ENCODE results near the gene SNU13. TPM values are rescaled to one million over a fixed set of nuclear protein-coding genes. Genes with fewer than 3 reads are reported as not detected.

Gene SNU13
- total RNA-seq, 2 experiments from 2014 or later = 185 to 200 TPM

GRCh38 chr22:41661713-41662112, 27.0 kb downstream of the SNU13 start:
- H3K4me1 Mint-ChIP-seq (ENCODE audit: low read depth) = peaks cover 7% of the 10 kb centered on the region
- no peak for ATAC-seq
- CTCF ChIA-PET = interaction anchor here (1.0 kb wide), 1 partner anchor 17 kb away, joined by 3 read pairs; no protein-coding TSS in a partner anchor

GRCh38 chr22:41661088-41661487, 27.6 kb downstream of the SNU13 start:
- ChIA-PET CTCF (interaction anchor here (1.0 kb wide), 1 partner anchor 16 kb away, joined by 3 read pairs; no protein-coding TSS in a partner anchor), POLR2A (interaction anchor here (0.7 kb wide), 1 partner anchor 24 kb away, joined by 3 read pairs; no protein-coding TSS in a partner anchor)
- no peak for DNase-seq
- no peak overlapping the region for H3K27ac Mint-ChIP-seq
- H3K36me3 Mint-ChIP-seq (ENCODE audit: low read depth) = peaks cover 69% of the 10 kb centered on the region
- no peak overlapping the region for H3K4me3 Mint-ChIP-seq
- H3K27me3 Mint-ChIP-seq (ENCODE audit: low read depth) = no peaks in the 10 kb centered on the region
- no peaks in the 10 kb centered on the region for H3K9me3 Mint-ChIP-seq (ENCODE audit: insufficient read depth)
- no peak for ATAC-seq
- H3K4me1 Mint-ChIP-seq (ENCODE audit: low read depth) = peaks cover 5% of the 10 kb centered on the region

More at GRCh38 chr22:41661713-41662112, 27.0 kb downstream of the SNU13 start:
- POLR2A ChIA-PET = interaction anchor here (0.7 kb wide), 1 partner anchor 23 kb away, joined by 3 read pairs; no protein-coding TSS in a partner anchor
- DNase-seq = no peak
- peak overlapping the region; percentile 20 for H3K27ac Mint-ChIP-seq
- no peak overlapping the region for H3K4me3 Mint-ChIP-seq
- peaks cover 68% of the 10 kb centered on the region for H3K36me3 Mint-ChIP-seq (ENCODE audit: low read depth)
- H3K27me3 Mint-ChIP-seq (ENCODE audit: low read depth) = no peaks in the 10 kb centered on the region
- no peaks in the 10 kb centered on the region for H3K9me3 Mint-ChIP-seq (ENCODE audit: insufficient read depth)

GRCh38 chr22:41660416-41660815, 28.3 kb downstream of the SNU13 start:
- Mint-ChIP-seq H3K4me3 (no peak overlapping the region), H3K4me1 (ENCODE audit: low read depth) (peaks cover 4% of the 10 kb centered on the region), H3K27ac (peak overlapping the region; percentile 36), H3K36me3 (ENCODE audit: low read depth) (peaks cover 70% of the 10 kb centered on the region), H3K27me3 (ENCODE audit: low read depth) (no peaks in the 10 kb centered on the region), H3K9me3 (ENCODE audit: insufficient read depth) (no peaks in the 10 kb centered on the region)
- ChIA-PET CTCF (interaction anchor here (0.7 to 1.0 kb wide), 2 partner anchors 16 to 37 kb away, joined by 3 read pairs; no protein-coding TSS in a partner anchor), POLR2A (no interaction called here)
- ATAC-seq = no peak
- no peak for DNase-seq

GRCh38 chr22:41659941-41660340, 28.7 kb downstream of the SNU13 start:
- no peaks in the 10 kb centered on the region for H3K27me3 Mint-ChIP-seq (ENCODE audit: low read depth)
- H3K36me3 Mint-ChIP-seq (ENCODE audit: low read depth) = peaks cover 66% of the 10 kb centered on the region
- no peak overlapping the region for H3K27ac Mint-ChIP-seq
- no peaks in the 10 kb centered on the region for H3K9me3 Mint-ChIP-seq (ENCODE audit: insufficient read depth)
- ChIA-PET POLR2A (no interaction called here), CTCF (interaction anchor here (0.7 kb wide), 1 partner anchor 37 kb away, joined by 3 read pairs; no protein-coding TSS in a partner anchor)
- ATAC-seq (no peak), DNase-seq (no peak)
- H3K4me1 Mint-ChIP-seq (ENCODE audit: low read depth) = peaks cover under 1% of the 10 kb centered on the region
- H3K4me3 Mint-ChIP-seq = no peak overlapping the region

- CTCF ChIA-PET = interaction anchor here (2.1 to 2.8 kb wide), 2 partner anchors 8 to 38 kb away, joined by 5 to 25 read pairs; no protein-coding TSS in a partner anchor
- peaks cover 65% of the 10 kb centered on the region for H3K36me3 Mint-ChIP-seq (ENCODE audit: low read depth)
- no peak for ATAC-seq
- H3K4me1 Mint-ChIP-seq (ENCODE audit: low read depth) = peaks cover 6% of the 10 kb centered on the region
- H3K9me3 Mint-ChIP-seq (ENCODE audit: insufficient read depth) = no peaks in the 10 kb centered on the region
- DNase-seq = no peak
- POLR2A ChIA-PET = interaction anchor here (3.0 kb wide), 1 partner anchor 8 kb away, joined by 11 read pairs; no protein-coding TSS in a partner anchor
- no peak overlapping the region for H3K27ac Mint-ChIP-seq
- H3K4me3 Mint-ChIP-seq = no peak overlapping the region
- no peaks in the 10 kb centered on the region for H3K27me3 Mint-ChIP-seq (ENCODE audit: low read depth)
Observed at GRCh38 chr22:41658869-41659268, 29.8 kb downstream of the SNU13 start.

- Mint-ChIP-seq H3K9me3 (ENCODE audit: insufficient read depth) (no peaks in the 10 kb centered on the region), H3K27me3 (ENCODE audit: low read depth) (no peaks in the 10 kb centered on the region), H3K36me3 (ENCODE audit: low read depth) (peaks cover 63% of the 10 kb centered on the region), H3K4me3 (no peak overlapping the region), H3K27ac (no peak overlapping the region), H3K4me1 (ENCODE audit: low read depth) (peaks cover 8% of the 10 kb centered on the region)
- ATAC-seq (no peak), DNase-seq (no peak)
- CTCF ChIA-PET = interaction anchor here (2.1 to 2.8 kb wide), 2 partner anchors 9 to 40 kb away, joined by 5 to 25 read pairs; no protein-coding TSS in a partner anchor
- POLR2A ChIA-PET = interaction anchor here (3.0 kb wide), 1 partner anchor 9 kb away, joined by 11 read pairs; no protein-coding TSS in a partner anchor
Observed at GRCh38 chr22:41657709-41658108, 31.0 kb downstream of the SNU13 start.

- peaks cover 8% of the 10 kb centered on the region for H3K4me1 Mint-ChIP-seq (ENCODE audit: low read depth)
- ATAC-seq (no peak), DNase-seq (no peak)
- ChIA-PET POLR2A (interaction anchor here (3.0 kb wide), 1 partner anchor 10 kb away, joined by 11 read pairs; no protein-coding TSS in a partner anchor), CTCF (interaction anchor here (2.1 to 2.8 kb wide), 2 partner anchors 10 to 41 kb away, joined by 5 to 25 read pairs; no protein-coding TSS in a partner anchor)
- H3K27ac Mint-ChIP-seq = no peak overlapping the region
- no peaks in the 10 kb centered on the region for H3K27me3 Mint-ChIP-seq (ENCODE audit: low read depth)
- no peak overlapping the region for H3K4me3 Mint-ChIP-seq
- no peaks in the 10 kb centered on the region for H3K9me3 Mint-ChIP-seq (ENCODE audit: insufficient read depth)
- peaks cover 67% of the 10 kb centered on the region for H3K36me3 Mint-ChIP-seq (ENCODE audit: low read depth)
Observed at GRCh38 chr22:41656556-41656955, 32.1 kb downstream of the SNU13 start.

GRCh38 chr22:41654322-41654721, 34.3 kb downstream of the SNU13 start:
- ChIA-PET POLR2A (interaction anchor here (0.9 to 2.1 kb wide), 2 partner anchors 33 to 35 kb away, joined by 3 to 5 read pairs; partner anchors contain the start of genes DESI1, SNU13 and XRCC6), CTCF (interaction anchor here (5.0 kb wide), 1 partner anchor 12 kb away, joined by 40 read pairs; no protein-coding TSS in a partner anchor)
- H3K4me1 Mint-ChIP-seq (ENCODE audit: low read depth) = peaks cover 8% of the 10 kb centered on the region
- no peak overlapping the region for H3K4me3 Mint-ChIP-seq
- H3K36me3 Mint-ChIP-seq (ENCODE audit: low read depth) = peaks cover 59% of the 10 kb centered on the region
- H3K9me3 Mint-ChIP-seq (ENCODE audit: insufficient read depth) = no peaks in the 10 kb centered on the region
- ATAC-seq (no peak), DNase-seq (no peak)
- peak overlapping the region; percentile 30 for H3K27ac Mint-ChIP-seq
- no peaks in the 10 kb centered on the region for H3K27me3 Mint-ChIP-seq (ENCODE audit: low read depth)

GRCh38 chr22:41650821-41651220, 37.8 kb downstream of the SNU13 start:
- POLR2A ChIA-PET = no interaction called here
- ATAC-seq = no peak
- no peak overlapping the region for H3K27ac Mint-ChIP-seq

GRCh38 chr22:41650229-41650628, 38.4 kb downstream of the SNU13 start:
- no peak for ATAC-seq
- POLR2A ChIA-PET = no interaction called here
- peaks cover 49% of the 10 kb centered on the region for H3K36me3 Mint-ChIP-seq (ENCODE audit: low read depth)
- CTCF ChIA-PET = interaction anchor here (5.0 kb wide), 1 partner anchor 16 kb away, joined by 40 read pairs; no protein-coding TSS in a partner anchor
- no peak overlapping the region for H3K4me3 Mint-ChIP-seq
- DNase-seq = no peak
- no peak overlapping the region for H3K27ac Mint-ChIP-seq
- no peaks in the 10 kb centered on the region for H3K9me3 Mint-ChIP-seq (ENCODE audit: insufficient read depth)
- H3K27me3 Mint-ChIP-seq (ENCODE audit: low read depth) = no peaks in the 10 kb centered on the region
- H3K4me1 Mint-ChIP-seq (ENCODE audit: low read depth) = peaks cover 17% of the 10 kb centered on the region

More at GRCh38 chr22:41650821-41651220, 37.8 kb downstream of the SNU13 start:
- Mint-ChIP-seq H3K4me3 (no peak overlapping the region), H3K9me3 (ENCODE audit: insufficient read depth) (no peaks in the 10 kb centered on the region), H3K36me3 (ENCODE audit: low read depth) (peaks cover 51% of the 10 kb centered on the region), H3K27me3 (ENCODE audit: low read depth) (no peaks in the 10 kb centered on the region), H3K4me1 (ENCODE audit: low read depth) (peaks cover 17% of the 10 kb centered on the region)
- DNase-seq = no peak
- CTCF ChIA-PET = interaction anchor here (5.0 kb wide), 1 partner anchor 16 kb away, joined by 40 read pairs; no protein-coding TSS in a partner anchor

- ATAC-seq = no peak
- ChIA-PET CTCF (interaction anchor here (2.0 kb wide), 1 partner anchor 18 kb away, joined by 10 read pairs; no protein-coding TSS in a partner anchor), POLR2A (no interaction called here)
- Mint-ChIP-seq H3K4me3 (no peak overlapping the region), H3K36me3 (ENCODE audit: low read depth) (peaks cover 39% of the 10 kb centered on the region), H3K27me3 (ENCODE audit: low read depth) (no peaks in the 10 kb centered on the region), H3K4me1 (ENCODE audit: low read depth) (peaks cover 9% of the 10 kb centered on the region), H3K9me3 (ENCODE audit: insufficient read depth) (no peaks in the 10 kb centered on the region), H3K27ac (no peak overlapping the region)
- no peak for DNase-seq
Observed at GRCh38 chr22:41648432-41648831, 40.2 kb downstream of the SNU13 start.

- DNase-seq (no peak), ATAC-seq (no peak)
- ChIA-PET CTCF (interaction anchor here (2.0 kb wide), 1 partner anchor 19 kb away, joined by 10 read pairs; no protein-coding TSS in a partner anchor), POLR2A (no interaction called here)
- Mint-ChIP-seq H3K4me3 (no peak overlapping the region), H3K9me3 (ENCODE audit: insufficient read depth) (no peaks in the 10 kb centered on the region), H3K27me3 (ENCODE audit: low read depth) (no peaks in the 10 kb centered on the region), H3K36me3 (ENCODE audit: low read depth) (peaks cover 38% of the 10 kb centered on the region), H3K4me1 (ENCODE audit: low read depth) (peaks cover 9% of the 10 kb centered on the region), H3K27ac (no peak overlapping the region)
Observed at GRCh38 chr22:41647771-41648170, 40.9 kb downstream of the SNU13 start.

All from activated CD8-positive, alpha-beta T cell treated with anti-CD3 and anti-CD28 coated beads, Interleukin-2, amount 10 ng/mL, durations not matched to agents 7 days and 5 days (primary cell).